ENCODE data around the gene LY6G6C.
A peak's percentile ranks its signal among the peaks of the same experiment; 100 is the strongest.

Gene LY6G6C

DNA sequence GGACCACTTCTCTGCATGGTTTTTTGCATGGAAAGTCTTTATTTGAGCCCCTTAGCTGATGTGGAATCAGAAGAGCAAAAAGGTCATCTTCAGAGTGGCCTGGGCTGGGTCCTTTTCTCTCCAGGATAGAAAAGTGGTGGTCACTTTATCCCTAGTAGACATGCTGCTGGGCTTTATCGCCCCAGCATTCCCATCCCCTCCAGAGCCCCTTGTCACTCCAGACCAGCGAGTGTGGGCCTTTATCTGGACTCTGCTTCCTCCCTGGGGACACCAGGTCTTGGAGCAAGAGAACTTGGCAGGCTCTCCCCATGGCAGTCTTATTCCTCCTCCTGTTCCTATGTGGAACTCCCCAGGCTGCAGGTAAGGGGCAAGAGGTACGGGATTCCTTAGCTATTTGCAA is 14.9 kb downstream of the LY6G6C start, which contains the start of gene LY6G6F:
LY6G6F (plus strand) TSS at position 268 of the 400 bp plus-strand sequence; CDS start at position 309, 41 bp downstream.
- DNase-seq (ENCODE audit: low spot score): no peak

DNA sequence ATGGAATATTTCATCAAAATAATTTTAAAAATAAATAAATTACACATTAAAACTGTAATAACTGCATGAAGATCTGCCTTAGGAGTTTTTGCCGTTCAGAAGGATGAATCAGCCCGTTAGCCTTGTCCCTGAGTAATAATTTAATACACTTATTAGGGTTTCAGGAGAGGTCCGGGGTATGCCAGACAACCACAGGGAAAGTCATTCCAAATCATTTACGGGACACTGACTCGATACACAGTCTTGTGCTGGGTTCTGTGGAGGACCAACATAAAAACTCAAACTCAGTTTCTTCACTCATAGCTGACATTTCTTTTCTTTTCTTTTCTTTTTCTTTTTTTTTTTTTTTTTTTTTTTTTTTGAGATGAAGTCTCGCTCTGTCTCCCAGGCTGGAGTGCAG is 15.6 kb downstream of the LY6G6C start:
- DNase-seq (ENCODE audit: low spot score): no peak

DNA sequence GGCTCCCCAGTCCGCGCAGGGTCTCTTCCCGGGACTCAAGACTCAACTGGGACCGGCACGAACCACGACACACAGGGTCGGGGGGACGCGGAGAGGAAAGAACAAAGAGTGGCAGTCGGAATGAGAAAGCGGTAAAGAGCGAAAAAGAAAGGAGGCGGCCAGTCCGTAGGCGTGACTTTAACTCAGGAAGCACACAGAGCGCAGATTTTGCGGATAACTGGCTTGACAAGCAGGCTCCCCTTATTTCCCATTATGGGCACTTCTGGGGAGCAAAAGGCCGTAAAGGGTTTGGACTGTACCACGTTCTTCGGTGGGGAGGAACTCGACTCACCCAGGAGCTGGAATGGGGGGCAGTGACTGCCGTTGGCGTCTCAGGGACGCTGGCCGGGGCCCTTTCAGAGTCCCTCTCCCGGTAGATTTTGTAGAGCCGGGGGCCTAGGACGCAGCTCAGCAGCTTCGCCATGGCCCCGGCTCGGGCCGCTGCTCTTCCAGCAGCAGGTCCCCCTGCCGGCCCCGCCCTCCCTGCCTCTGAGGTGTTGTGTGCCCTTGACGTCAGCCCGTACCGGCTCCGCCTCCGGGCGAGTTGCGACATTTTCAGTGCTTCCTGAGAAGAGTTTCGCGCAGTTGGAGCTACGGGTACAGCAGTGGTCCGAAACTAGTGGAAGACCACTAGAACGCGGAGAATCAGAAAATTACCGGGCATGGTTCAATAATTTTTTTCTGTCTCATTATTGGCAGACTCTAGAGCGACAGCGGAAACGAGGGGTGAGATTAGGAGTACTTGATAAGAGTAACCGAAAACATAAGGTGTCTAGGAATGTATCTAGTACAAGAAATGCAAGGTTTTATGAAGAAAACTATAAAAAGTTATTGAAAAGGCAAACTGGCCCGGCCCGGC is 18.5 kb downstream of the LY6G6C start, which contains the start of gene ABHD16A:
ABHD16A (minus strand) TSS at position 506 of the 898 bp plus-strand sequence; CDS start at position 463, 43 bp downstream.
- peak; percentile 97 for DNase-seq (ENCODE audit: low spot score)

DNA sequence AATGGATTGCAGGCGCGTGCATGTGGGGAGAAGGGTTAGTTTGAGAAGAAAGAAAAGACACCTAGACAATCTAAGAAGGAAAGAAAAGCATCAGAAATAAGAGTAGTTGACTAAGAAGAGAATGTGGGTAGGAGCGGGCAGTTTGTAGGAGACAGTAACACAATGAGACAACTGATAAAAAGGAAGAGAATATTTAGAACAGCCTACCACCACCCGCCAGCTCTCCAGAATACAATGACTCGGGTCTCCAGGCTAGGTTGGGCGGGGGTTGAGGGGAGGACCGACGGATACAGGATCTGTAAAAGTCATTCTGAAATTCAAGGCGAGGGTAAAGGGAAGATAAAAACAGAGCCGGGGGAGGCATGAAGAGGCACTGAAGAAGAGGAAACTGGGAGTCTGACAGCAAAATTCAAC is 19.1 kb downstream of the LY6G6C start:
- no peak for DNase-seq (ENCODE audit: low spot score)

DNA sequence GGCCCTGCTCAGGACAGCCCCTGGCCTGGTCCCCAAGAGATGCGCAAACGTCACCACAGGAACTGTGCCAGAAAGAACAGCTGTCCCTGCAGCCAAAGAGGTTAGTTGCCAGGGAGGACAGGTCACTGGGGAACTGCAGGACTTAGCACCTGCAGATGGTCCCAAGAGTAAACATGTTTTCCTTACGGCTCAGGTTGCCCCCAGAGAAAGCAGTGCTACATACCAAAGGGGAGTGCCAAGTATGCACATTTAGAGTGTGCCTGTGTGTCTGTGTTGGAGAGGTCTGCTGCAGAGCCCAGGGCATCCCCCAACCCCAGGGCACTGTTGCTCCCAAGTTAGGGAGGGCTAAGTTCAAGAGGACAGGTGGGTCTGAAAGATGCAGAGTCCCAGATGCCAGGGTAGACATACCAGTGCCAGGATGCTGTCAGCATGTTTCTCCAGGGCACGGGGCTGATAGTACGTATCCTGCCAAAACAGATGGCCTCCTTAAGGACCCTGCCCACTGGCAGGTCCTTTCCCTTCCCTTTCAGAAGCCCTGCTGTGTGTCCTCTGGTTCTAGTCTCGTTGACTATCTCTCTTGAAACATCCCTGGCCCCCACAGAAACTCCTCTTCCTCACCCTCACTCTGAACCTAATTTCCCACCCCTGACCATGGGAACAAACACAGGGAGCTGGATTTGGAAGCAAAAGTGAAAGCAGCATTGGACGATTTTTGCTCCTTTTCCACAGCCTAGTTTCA is 19.7 kb downstream of the LY6G6C start:
- DNase-seq (ENCODE audit: low spot score): peak; percentile 54

DNA sequence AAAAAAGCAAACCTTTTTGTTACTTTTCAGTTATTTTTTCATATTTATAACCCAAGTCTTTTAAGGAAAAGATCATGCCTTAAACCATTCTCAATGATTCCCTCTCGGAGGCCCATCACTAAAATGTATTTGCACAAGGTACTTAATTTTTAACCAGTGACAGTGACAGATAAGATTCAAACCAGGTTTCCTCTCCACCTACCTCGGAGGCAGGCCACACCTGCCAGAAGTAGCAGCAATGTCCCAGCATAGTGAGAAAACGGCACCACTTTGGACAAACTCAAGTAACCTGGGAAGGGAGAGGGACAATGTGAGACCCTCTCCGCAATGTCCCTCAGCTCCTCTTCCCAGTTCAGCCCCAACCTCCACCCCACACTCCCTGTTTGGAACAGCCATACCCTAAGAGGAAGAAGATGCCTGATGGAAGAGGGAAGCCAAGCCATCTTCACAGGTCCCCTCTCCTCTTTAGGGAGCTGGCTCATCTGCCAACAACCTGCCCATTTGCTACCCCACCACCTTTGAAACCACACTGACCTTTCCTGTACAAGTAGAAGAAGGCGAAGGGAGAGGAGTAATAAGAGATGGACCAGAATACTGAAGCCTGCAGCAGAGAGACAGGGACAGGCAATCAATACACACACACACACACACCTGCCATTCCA is 20.7 kb downstream of the LY6G6C start:
- DNase-seq (ENCODE audit: low spot score): no peak

DNA sequence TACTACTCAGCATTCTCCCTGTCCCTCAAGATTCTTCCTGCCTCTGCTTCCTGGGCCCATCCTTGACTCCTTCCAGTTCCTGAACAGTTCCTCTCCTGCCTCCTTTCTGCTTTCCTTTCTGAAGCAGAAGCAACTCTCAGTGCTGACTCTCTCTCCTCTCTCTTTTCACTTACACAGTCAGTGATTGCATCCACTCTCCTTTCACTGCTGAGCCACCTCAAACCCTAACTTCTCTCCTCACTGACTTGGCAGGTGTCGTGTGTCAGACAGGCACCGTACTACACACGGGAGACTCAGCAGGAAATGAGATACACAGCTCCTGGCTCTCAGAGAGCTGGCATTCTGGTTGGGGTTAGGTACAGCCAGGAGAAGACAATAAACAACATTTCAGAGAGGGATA is 24.0 kb downstream of the LY6G6C start:
- DNase-seq (ENCODE audit: low spot score): no peak

DNA sequence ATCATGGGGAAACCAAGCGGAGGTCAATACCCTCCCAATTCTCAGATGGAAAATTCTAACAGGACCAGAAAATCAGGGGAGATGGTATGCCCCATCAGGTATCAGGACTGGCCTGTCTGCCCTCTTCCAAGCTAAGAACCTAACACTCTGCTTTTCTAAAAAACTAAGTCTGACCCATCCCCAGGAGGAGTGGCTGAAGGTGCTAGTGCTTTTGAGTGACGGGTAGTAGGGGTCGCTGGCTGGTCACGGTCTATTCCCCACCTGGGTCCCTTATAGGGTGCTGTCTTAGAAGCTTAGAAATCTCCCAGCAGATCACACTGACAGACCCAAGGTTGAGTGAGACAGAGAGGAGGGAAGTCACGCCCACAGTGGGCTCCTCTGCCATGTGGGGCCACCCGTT is 28.0 kb downstream of the LY6G6C start:
- no peak for DNase-seq (ENCODE audit: low spot score)

DNA sequence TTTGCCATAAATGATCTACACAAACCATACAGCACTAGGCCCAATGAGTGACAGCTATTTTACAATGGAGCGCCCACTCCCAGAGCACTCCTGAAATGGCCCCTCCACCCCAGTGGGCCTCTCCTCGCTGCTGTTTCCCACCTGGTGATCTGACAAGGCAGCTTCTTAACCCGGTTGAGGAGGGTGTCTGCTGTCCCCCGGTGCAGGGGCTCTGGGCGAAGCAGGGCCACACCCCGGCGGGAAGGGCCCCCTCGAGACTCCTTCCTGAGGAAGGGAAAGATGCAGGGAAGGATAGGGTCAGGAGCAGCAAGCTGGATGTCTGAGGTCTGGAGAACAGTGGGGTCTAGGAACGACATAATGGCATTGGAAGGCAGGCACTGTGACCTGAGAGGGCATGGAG is 28.7 kb downstream of the LY6G6C start:
- no peak for DNase-seq (ENCODE audit: low spot score)

DNA sequence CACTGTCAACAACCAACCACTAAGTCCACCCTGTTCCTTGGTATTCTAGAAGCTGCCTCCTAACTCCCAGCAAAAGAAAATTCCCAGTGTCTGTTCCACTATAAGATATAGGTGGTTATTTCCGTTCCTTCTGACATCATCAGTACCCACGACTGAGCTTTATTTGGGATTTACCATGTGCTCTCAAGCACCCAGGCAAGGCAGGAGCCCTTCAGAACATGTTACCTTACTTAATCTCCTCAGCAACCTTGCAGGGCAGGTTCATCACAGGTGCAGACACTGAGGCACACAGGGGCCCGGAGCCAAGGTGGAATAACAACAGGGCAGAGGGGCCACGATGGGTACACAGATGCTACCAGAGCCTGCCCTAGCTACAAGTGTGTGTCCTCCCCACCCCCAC is 29.2 kb downstream of the LY6G6C start:
- DNase-seq (ENCODE audit: low spot score): no peak

DNA sequence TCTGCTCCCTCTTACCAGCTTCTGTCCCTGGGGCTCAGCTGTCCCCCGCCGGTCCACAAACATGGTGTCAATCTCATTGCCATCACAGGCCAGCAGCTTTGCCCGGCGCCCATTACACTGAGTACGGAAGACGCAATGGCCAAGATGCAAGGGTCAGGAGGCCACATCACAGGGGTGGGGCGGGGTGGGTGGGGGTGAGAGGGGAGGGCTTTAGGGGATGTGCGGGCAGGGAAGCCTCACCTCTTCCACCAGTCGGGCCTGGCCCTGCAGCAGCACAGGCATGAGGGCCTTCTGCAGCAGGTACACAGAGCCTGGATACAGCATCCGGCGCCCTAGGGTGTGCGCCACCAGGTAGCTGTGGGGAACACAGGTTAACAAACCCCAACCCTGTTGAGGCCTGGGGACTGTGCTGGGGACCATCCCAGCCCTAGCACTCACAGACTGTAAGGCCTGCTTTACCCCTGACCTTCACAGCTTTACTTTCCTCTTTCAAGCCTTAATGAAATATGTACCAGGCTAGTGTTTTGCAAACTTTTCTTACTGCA is 29.9 kb downstream of the LY6G6C start:
- no peak for DNase-seq (ENCODE audit: low spot score)

DNA sequence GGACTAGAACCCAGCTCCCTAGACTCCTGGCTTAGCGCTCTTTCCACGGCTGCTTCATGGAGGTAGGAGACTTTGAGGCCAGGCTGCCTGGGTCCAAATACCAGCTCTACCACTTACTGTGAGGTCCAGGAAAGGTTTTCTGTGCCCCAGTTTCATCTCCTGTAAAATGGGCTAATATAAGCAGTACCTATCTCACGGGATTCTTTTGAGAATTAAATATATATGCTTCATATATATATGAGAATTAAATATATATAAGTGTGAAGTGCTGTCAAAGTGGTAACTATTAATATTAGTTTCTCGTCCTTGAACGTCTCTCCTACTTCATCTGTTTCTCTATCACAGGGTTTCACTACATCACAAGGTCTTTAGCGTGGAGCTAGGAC is 30.5 kb downstream of the LY6G6C start:
- no peak for DNase-seq (ENCODE audit: low spot score)

DNA sequence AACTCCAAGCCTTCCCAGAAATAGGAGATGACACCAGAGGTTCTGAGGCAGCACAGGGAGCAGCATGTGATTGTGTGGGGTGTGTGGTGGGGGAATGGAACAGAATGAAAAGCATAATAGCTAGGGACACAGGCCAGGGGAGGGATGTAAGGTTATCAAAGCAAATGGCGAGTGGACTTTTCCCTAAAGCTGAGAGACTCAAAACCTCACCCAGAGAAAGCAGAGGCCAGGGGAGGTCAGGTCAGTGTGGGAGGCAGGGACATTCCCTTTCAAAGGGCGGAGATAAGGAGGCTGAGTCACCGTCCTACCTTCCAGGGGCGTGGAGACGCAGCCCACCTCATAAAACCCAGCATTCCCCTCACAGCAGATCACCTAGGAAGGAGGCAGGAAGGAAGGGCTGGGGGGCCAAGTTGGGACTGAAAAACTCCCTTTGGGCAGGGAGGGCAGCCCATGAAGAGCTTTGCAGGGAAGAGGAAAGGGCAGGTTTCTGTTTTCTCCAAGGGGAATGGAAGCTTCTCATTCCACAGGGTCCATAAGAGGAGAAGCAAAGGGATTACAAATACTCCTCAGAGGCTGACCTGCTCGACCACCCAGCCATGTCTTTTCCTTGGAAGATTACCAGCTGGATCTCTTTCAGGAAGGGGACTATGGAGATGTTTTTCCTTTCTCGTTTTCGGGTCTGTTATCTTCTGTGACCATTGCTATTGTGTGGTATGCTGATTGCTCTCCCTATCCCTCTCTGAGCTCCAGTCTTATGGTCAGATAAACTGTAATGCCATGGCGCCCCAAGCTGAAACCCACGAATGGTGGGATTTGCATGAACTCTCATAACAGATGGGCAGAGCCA is 31.1 kb downstream of the LY6G6C start:
- DNase-seq (ENCODE audit: low spot score): no peak

DNA sequence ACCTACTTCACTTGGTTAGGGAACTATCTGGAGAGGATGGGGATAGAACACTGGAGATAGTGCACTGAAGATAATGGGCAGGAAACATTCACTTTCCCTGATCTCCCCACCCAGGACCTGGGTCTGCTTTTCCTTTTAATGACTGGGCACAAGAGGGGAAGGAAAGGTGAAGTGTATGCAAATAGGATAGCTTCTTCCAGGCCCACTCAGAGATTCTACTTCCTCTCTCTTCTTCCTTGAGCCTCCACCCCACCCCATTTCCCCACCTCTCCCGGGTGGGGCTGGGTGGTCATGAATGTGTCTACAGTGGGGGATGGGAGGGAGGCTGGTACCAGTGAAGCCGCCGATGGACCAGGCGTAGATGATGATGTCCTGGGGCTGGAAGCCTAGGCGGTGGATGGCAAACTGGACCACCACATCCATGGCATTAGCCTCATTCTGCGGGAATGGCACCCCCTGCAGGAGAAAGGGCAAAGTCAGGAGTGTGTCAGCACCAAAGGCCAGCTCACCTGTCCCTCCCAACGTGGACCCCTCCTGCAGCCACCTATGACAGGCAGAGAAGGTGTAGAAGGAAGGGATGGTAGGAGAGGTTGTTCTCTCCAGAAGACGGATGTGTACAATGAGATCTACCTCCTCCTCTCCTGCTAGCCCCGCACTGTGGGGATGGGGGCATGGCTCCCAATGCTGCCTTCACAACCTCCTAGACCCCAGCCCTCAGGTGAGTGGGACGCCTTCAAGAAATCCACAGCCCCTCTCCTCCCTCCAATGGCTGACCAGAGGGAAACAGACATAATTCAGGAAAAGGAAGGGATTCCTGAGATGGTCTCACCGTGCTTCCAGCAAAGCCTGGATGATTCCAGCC is 32.1 kb downstream of the LY6G6C start:
- no peak for DNase-seq (ENCODE audit: low spot score)

DNA sequence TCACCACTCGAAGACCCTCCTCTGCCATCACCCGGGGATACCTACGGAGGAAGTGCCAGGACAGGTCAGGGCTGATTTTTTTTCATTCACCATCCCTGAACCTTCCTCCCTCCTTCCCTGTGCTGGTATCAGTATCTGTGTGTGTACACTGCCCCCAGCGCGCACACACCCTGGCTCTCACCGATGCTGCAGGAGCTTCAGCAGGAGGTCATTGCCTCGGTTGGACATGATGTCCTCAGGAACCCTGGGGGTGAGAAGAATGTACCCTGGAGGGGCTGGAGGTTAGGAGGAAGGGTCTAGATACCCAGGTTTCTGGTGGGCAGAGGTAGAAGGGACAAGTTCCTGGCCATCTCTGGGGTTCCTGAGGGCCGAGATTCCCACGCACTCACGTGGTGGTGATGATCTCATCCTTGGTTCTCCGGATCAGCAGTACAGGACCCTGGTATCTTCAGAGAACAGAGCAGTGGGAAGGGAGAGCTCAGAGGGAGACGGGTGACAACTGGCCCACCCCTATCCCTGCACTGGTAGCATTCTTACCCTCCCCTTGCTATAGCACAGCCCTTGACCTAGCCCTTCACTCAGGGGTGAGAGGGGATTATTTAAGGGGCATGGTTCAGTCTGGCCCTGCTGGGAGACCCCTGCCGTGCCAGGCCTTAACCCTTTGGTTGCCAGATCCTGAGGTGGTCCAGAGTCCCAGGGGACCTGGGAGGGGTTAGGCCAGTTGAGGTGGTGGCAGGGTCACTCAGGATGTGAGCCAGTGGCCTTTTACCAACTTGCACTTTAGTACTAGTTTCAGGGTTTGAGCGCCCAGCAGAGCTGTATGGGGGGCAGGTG is 33.5 kb downstream of the LY6G6C start:
- no peak for DNase-seq (ENCODE audit: low spot score)

DNA sequence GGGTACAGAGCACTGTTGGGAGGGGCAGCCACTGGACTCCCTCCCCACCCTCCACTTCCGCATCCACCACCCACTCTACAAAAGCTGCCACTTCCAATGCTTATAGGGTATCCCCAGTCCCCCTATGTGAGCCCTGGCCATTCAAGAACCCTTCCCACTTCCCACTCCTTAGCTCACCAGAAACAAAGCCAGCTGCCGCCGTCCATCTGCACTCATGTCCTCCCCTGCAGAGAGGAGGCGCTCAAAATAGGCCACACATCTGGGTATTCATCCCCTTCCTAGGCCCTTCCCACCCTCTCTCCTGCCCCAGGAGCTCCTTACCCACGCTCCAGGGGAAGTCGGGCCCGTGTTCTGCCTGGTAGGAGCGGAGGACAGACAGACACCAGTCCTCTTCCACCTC is 34.2 kb downstream of the LY6G6C start:
- no peak for DNase-seq (ENCODE audit: low spot score)

DNA sequence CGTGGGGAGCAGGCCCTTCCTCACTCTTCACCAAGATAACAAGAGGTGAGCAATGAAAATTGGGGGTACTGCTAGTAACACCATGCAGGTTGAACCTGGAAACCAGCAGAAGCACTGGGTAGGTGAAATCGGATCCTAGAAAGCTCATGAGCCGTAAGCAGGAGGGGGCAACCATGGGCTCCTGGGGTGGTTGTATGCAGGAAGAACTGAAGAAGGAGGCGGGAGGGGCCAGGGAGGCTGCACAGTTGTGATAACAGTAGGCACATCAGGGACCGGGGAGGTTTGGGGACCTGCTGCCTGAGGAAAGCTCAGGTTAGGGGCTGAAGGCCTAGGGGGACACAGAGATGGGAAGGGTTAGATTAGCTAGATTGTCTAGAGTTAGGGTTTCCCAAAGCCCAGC is 35.1 kb downstream of the LY6G6C start:
- DNase-seq (ENCODE audit: low spot score): no peak

DNA sequence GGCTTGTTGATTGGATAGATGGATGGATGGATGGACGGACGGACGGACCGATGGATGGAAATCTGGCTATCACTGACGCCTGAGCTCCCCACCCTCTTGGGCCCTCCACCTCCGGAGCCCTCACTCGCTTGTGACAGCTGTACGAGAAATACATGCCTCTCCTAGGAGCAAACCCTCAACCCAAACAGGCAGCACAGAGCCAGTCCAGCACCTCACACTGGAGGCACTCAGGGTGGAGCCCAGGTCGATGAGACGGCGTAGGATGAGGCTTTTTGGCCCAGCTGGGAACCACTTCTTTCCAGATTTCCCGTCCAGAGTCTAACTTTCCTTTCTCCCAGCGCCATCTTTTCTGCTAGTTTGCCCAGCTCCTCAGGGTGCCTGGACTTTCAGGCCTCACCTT is 38.0 kb downstream of the LY6G6C start:
- no peak for DNase-seq (ENCODE audit: low spot score)

DNA sequence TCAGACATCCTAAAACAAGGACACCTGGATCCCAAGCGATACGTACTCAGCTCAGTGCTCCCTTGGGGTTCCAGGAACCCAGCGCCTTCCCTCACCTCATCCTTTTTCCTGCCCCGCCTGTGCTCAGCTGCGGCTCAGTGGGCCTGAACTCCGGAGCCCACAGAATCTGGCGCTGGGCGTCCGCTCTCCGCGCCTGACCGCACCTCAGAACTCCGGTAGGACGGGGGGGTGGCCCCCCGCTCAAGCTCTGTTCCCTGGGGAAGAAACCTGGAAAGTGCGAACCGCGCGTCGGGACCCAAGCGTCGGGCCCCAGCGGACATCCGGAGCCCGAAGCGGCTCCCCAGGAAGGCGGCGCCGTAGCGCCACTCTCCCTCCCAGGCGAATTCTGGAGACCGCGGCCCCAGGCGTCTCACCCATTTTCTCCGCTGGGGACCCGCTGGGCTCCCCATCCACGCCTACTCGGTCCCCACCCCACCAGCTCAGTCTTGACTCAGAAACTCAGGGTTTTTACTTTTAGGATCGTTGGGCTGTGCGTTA is 40.3 kb downstream of the LY6G6C start:
- DNase-seq (ENCODE audit: low spot score): peak; percentile 57
